Measurements from ENCODE around the gene ZCCHC24. TPM values are rescaled to one million over a fixed set of nuclear protein-coding genes. Genes with fewer than 3 reads are reported as not detected.

The ZCCHC24 gene
- total RNA-seq, 1 experiment from 2014 or later: 9.2 TPM

DNA sequence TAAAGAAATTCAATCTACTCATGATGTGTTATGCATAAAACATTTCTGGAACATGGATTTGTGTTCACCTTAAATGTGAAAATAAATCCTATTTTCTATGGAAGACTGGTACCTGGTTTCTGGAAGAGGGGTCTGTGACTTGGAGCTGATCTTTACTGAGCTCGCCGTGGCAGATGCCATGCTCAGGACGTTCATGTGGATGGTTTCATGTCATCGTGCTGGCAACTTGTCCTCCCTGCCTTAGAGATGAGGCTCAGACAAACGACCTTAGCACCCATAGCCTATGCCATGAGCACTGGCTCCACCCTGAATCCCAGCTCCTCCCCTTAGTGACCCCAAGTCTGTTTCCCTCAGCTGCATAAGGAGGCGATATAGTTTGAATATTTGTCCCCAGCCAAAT lies 90.8 kb downstream of the ZCCHC24 start:
- no peak overlapping the region for H3K27ac ChIP-seq
- no peaks in the 10 kb centered on the region for H3K27me3 ChIP-seq (replicated peaks)
- peaks cover 79% of the 10 kb centered on the region for H3K36me3 ChIP-seq
- H3K4me1 ChIP-seq (replicated peaks): peaks cover 3% of the 10 kb centered on the region
- no peak overlapping the region for H3K4me3 ChIP-seq
- no peak for DNase-seq (ENCODE audit: low read depth in 1 of 2, low spot score in 2 of 2)
- no peaks in the 10 kb centered on the region for H3K9me3 ChIP-seq (replicated peaks)

DNA sequence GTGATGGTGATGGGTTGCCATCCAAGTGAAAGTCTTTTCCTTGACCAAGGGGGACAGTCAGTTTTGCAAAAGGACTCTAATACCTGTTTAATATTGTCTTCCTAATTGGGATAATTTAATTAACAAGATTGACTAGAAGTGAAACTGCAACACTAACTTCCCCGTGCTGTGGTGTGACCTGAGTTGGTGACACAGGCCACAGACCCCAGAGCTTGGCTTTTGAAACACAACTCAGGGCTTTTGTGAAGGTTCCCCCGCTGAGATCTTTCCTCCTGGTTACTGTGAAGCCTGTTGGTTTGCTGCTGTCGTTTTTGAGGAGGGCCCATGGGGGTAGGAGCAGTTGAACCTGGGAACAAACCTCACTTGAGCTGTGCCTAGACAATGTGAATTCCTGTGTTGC lies 91.3 kb downstream of the ZCCHC24 start:
- Histone ChIP-seq H3K9me3 (replicated peaks) (no peaks in the 10 kb centered on the region), H3K4me3 (no peak overlapping the region), H3K4me1 (replicated peaks) (peaks cover 8% of the 10 kb centered on the region), H3K27me3 (replicated peaks) (no peaks in the 10 kb centered on the region), H3K36me3 (peaks cover 83% of the 10 kb centered on the region), H3K27ac (no peak overlapping the region)
- no peak for DNase-seq (ENCODE audit: low read depth in 1 of 2, low spot score in 2 of 2)

DNA sequence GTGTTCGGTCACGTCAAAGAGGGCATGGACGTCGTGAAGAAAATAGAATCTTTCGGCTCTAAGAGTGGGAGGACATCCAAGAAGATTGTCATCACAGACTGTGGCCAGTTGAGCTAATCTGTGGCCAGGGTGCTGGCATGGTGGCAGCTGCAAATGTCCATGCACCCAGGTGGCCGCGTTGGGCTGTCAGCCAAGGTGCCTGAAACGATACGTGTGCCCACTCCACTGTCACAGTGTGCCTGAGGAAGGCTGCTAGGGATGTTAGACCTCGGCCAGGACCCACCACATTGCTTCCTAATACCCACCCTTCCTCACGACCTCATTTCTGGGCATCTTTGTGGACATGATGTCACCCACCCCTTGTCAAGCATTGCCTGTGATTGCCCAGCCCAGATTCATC lies 91.7 kb downstream of the ZCCHC24 start:
- no peaks in the 10 kb centered on the region for H3K27me3 ChIP-seq (replicated peaks)
- H3K4me3 ChIP-seq: no peak overlapping the region
- peaks cover 12% of the 10 kb centered on the region for H3K4me1 ChIP-seq (replicated peaks)
- no peaks in the 10 kb centered on the region for H3K9me3 ChIP-seq (replicated peaks)
- peaks cover 88% of the 10 kb centered on the region for H3K36me3 ChIP-seq
- H3K27ac ChIP-seq: no peak overlapping the region
- DNase-seq (ENCODE audit: low read depth in 1 of 2, low spot score in 2 of 2): peak in 1 of 2 experiments; percentile 34

DNA sequence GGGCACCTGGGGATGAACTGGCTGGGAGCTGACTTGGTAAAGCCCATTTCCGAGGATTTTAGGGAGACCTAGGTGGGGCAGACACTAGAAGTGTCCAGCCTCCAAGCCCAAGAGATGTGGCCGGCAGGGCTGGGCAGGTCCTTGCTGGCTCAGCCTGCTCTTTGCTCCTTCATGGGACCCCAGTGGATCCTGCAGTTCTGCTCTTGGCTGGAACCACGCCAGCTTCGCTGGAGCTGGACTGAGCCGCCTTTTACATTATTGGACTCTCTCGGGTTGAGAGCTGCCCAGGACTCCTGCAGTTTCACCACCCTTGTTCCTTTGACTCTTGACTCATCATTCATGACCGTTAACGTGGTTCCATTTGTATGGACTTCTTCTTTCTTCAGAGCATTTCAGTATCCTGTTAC lies 92.4 kb downstream of the ZCCHC24 start:
- peak in 1 of 2 experiments; percentile 33 for DNase-seq (ENCODE audit: low read depth in 1 of 2, low spot score in 2 of 2)
- Histone ChIP-seq H3K4me1 (replicated peaks) (peaks cover 19% of the 10 kb centered on the region), H3K36me3 (peaks cover 95% of the 10 kb centered on the region), H3K4me3 (no peak overlapping the region), H3K9me3 (replicated peaks) (no peaks in the 10 kb centered on the region), H3K27ac (no peak overlapping the region), H3K27me3 (replicated peaks) (no peaks in the 10 kb centered on the region)

DNA sequence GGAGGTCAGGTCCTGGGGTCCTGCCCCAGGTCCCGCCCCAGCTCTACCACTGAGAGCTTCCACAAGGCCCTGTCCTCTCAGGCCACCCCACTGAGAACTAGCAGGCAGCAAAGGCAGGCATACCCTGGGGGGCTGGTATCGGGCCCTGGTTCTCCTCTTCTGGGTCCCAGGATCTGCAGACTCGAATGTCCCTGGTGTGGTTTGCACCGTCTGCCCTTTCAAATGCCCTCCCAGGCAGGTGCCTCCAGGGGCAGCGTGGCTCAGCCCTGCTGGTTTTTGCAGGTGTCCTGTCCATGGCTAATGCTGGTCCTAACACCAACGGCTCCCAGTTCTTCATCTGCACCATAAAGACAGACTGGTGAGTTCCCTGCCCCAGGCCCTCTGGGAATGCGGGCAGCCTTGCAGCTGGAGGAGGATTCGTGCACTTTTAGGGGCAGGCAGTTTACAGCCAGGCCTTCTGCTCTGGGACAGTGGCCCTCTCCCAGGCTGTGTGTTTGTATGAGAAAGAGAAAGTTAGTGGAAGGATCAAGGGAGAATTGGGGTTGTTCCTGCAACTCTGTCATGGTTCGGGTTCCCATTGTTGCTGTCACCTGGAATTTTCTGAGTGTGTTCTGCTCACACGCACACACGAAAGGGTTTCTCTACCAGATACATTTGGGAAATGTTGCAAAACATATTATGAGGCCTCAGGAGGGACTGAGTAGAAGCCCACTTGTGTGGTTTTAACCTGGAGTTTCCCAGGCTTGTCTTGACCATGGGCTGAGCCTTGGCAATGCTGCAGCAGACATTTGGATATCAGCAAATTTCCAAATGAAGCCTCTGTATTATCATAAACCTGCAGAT lies 93.2 kb downstream of the ZCCHC24 start:
- no peak overlapping the region for H3K4me3 ChIP-seq
- H3K27me3 ChIP-seq (replicated peaks): no peaks in the 10 kb centered on the region
- peak in 1 of 2 experiments; percentile 39 for DNase-seq (ENCODE audit: low read depth in 1 of 2, low spot score in 2 of 2)
- no peaks in the 10 kb centered on the region for H3K9me3 ChIP-seq (replicated peaks)
- peaks cover 25% of the 10 kb centered on the region for H3K4me1 ChIP-seq (replicated peaks)
- H3K27ac ChIP-seq: no peak overlapping the region
- H3K36me3 ChIP-seq: peaks cover 99% of the 10 kb centered on the region

DNA sequence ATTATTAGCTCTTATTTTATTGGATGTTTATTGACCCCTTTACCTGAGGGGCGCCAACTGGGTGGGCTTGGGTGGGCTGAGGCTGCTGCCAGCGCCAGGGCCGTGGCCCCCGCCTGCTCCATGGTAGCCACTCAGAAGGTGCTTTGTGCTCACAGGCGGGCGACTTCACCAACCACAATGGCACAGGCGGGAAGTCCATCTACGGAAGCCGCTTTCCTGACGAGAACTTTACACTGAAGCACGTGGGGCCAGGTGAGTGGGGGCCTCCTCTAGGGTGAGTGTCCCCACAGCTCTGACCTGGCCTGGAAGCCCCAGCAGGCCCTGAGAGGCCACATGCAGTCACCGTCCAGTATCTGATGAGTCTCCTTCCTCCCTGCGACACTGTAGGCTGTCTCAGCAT lies 94.1 kb downstream of the ZCCHC24 start:
- Histone ChIP-seq H3K4me3 (no peak overlapping the region), H3K4me1 (replicated peaks) (peaks cover 29% of the 10 kb centered on the region), H3K36me3 (peaks cover 91% of the 10 kb centered on the region), H3K9me3 (replicated peaks) (no peaks in the 10 kb centered on the region), H3K27ac (no peak overlapping the region), H3K27me3 (replicated peaks) (no peaks in the 10 kb centered on the region)
- DNase-seq (ENCODE audit: low read depth in 1 of 2, low spot score in 2 of 2): peak in 1 of 2 experiments; percentile 32

DNA sequence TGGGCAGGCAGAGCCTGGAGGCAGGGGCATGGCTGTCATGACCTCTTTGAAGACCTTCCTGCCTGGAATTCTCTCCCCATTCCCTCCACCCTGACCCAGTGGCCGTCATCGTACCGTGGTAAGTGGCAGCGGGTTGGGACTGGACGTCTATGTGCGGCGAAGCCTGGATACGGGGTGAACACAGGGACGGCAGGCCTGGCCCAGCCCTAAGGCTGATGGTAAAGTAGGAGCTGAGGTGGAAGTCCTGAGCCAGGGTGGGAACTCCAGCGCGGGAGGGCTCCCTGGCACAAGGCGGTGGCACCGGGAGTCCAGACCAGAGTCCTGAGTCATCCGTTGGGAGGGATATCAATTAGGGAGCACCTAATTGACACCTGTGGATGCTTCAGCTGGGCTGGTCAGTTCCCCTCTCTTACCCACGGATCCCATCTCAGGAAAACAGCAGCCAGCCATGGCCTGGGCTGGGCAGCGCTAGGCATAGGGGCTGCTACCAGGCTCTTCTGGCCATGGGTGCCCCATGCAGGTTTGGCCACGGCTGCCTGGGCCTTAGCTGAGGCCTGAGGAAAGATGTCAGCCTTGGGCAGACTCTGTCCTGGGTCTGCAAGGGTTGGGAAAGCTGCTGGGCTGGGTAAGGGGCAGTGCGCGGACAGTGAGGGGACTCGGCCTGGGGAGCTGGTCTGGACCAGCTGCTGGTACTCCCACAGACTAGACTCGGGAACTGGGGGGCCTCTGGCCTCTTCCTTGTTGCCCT lies 94.8 kb downstream of the ZCCHC24 start:
- no peak overlapping the region for H3K27ac ChIP-seq
- H3K4me3 ChIP-seq: no peak overlapping the region
- DNase-seq (ENCODE audit: low read depth in 1 of 2, low spot score in 2 of 2): peak in 1 of 2 experiments; percentile 41
- peaks cover 29% of the 10 kb centered on the region for H3K4me1 ChIP-seq (replicated peaks)
- no peaks in the 10 kb centered on the region for H3K27me3 ChIP-seq (replicated peaks)
- peaks cover 83% of the 10 kb centered on the region for H3K36me3 ChIP-seq
- H3K9me3 ChIP-seq (replicated peaks): no peaks in the 10 kb centered on the region

DNA sequence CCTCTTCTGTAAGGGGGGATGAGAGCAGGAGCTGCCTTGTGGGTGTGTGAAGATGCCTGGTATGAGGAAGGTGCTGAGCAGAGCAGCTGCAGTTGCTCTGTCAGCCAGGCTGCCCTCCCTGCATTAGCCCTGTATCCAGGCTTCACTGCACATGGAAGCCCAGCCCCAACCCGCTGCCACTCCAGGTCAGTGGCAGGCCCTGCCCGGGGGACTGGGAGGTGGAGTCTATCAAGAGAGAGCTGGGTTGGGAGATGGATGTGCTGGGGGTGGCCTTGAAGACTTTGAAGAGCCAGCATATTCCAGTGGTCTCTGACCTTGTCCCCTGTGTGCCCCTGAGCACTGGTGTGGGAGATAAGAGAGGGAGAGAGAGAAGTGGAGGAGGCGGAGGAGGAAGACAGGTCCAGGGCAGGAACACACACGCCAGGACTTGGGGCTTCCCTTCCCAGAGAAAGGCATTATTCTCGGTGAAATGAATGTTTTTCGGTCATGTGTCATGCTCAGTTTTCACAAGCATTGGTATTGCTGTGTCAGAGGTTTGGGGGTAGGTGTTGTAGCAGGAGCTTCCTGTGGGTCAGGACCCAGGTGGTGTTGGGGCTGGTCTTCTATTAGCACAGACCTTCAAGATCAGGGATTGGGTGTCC lies 95.5 kb downstream of the ZCCHC24 start:
- H3K27ac ChIP-seq: no peak overlapping the region
- H3K36me3 ChIP-seq: peaks cover 76% of the 10 kb centered on the region
- DNase-seq (ENCODE audit: low read depth in 1 of 2, low spot score in 2 of 2): peak in 1 of 2 experiments; percentile 37
- no peak overlapping the region for H3K4me3 ChIP-seq
- H3K27me3 ChIP-seq (replicated peaks): no peaks in the 10 kb centered on the region
- H3K4me1 ChIP-seq (replicated peaks): peaks cover 29% of the 10 kb centered on the region
- H3K9me3 ChIP-seq (replicated peaks): no peaks in the 10 kb centered on the region

DNA sequence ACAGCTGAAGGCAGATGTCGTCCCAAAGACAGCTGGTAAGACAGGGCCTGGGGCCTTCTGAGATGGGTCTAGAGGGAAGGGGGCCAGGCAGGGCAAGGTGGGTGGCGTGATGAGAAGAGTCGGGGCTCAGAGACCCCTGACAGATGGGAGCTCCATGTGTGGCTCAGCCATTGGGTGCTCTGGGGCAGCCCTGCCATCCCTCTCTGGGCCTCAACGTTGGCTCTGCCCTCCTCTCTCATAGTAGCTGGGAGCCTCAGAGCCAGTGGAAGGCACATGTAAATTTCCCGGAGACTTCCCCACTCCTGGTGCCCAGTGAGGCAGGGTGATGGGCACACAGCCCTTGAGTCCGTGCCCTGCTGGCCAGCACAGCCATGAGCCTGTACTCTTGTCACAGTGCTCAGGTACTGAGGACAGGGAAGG lies 96.3 kb downstream of the ZCCHC24 start:
- H3K27ac ChIP-seq: peak overlapping the region; percentile 83; the same call in 1 of the 2 replicates
- H3K36me3 ChIP-seq: peaks cover 68% of the 10 kb centered on the region
- H3K4me3 ChIP-seq: peak overlapping the region; percentile 89; the same call in 1 of the 2 replicates
- DNase-seq (ENCODE audit: low read depth in 1 of 2, low spot score in 2 of 2): no peak
- peaks cover 29% of the 10 kb centered on the region for H3K4me1 ChIP-seq (replicated peaks)
- H3K27me3 ChIP-seq (replicated peaks): no peaks in the 10 kb centered on the region
- no peaks in the 10 kb centered on the region for H3K9me3 ChIP-seq (replicated peaks)

DNA sequence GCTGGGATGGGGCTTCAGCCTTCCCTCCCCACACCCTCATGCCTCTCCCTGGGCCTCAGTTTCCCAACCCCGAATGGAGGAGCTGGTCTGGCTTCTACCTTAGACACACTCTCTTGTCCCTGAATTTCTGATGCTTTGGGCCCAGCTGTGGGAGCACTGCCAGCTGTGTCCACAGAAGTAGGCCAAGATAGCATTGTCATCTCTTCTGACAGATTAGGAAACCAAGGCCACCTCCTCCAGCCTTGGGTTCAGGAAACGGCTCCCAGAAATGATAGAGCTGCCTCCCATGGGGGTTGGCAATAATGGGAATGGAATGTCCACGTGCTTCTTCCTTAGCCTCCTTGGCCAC lies 96.8 kb downstream of the ZCCHC24 start:
- peak overlapping the region; percentile 83 for H3K27ac ChIP-seq

DNA sequence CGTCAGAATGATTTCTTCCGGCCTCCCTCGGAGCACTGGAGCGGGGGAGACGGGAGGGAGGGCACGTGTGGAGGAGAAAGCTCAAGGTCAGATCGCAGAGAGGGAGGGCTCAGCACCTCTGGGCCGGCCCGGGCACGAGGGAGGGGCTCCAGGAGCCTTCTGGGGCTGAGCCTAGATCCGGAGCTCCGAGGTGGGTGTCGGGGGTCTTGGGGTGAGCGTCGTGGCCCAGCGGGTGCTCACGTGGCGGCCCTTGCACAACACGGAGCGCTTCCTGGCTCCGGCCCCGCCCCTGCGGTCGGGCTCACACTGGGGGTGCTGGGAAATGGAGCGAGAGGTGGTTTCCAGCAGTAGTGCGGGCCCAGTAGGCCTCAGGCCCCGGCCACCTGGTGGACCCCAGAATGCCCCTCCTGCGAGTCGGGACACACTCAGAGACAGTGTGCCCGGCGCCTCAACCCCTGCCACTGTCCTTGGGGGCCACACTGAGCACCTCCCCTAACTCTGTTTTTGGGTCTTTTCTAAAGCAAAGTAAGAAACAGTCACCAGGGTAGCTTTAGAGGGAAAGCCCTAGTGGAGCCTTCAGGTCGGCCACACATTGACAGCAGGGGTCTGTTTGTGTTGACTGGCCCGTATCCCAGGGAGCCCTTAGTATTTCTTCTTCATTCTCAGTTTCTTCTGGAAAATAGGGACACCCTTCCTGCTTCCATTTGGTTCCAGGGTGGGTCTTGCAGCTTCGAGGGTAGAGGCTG lies 97.4 kb downstream of the ZCCHC24 start:
- Histone ChIP-seq H3K27ac (peak overlapping the region; percentile 83), H3K27me3 (replicated peaks) (no peaks in the 10 kb centered on the region), H3K4me1 (replicated peaks) (peaks cover 29% of the 10 kb centered on the region), H3K4me3 (peak overlapping the region; percentile 89), H3K9me3 (replicated peaks) (no peaks in the 10 kb centered on the region), H3K36me3 (peaks cover 58% of the 10 kb centered on the region)
- peak; percentile 67 to 70 for DNase-seq (ENCODE audit: low read depth in 1 of 2, low spot score in 2 of 2)

More for the DNA sequence above, 96.8 kb downstream of the ZCCHC24 start:
- Histone ChIP-seq H3K4me1 (replicated peaks) (peaks cover 29% of the 10 kb centered on the region), H3K9me3 (replicated peaks) (no peaks in the 10 kb centered on the region), H3K36me3 (peaks cover 64% of the 10 kb centered on the region), H3K4me3 (peak overlapping the region; percentile 89), H3K27me3 (replicated peaks) (no peaks in the 10 kb centered on the region)
- no peak for DNase-seq (ENCODE audit: low read depth in 1 of 2, low spot score in 2 of 2)

DNA sequence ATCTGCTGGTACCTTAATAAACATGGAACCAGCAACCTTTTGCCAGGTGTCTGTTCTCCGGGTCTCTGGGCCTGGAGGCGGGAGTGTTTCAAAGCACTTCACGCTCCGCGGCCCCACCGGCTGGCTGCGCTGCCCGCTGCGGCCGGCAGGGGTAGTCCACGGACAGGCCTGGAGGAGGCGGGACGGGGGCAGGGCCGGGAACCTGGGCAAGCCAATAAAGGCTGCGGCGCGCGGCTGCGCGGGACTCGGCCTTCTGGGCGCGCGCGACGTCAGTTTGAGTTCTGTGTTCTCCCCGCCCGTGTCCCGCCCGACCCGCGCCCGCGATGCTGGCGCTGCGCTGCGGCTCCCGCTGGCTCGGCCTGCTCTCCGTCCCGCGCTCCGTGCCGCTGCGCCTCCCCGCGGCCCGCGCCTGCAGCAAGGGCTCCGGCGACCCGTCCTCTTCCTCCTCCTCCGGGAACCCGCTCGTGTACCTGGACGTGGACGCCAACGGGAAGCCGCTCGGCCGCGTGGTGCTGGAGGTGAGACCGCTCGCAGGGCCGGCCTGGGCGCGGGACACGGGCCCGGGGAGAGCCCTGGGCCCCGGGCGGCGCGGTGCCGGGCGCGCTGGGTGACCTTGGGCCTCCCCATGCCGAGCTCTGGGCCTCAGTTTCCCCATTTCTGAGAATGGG lies 98.1 kb downstream of the ZCCHC24 start, which contains the start of gene PPIF:
Gene PPIF (plus strand): TSS at position 244 of the 668 bp plus-strand sequence. CDS start 80 bp downstream, at position 324.
- peak; percentile 84 to 94 for DNase-seq (ENCODE audit: low read depth in 1 of 2, low spot score in 2 of 2)
- H3K4me1 ChIP-seq (replicated peaks): peaks cover 29% of the 10 kb centered on the region
- H3K27ac ChIP-seq: peak within 1 kb of the TSS; percentile 83
- H3K27me3 ChIP-seq (replicated peaks): no peaks in the 10 kb centered on the region
- no peaks in the 10 kb centered on the region for H3K9me3 ChIP-seq (replicated peaks)
- H3K4me3 ChIP-seq: peak within 1 kb of the TSS; percentile 89
- peaks cover 51% of the 10 kb centered on the region for H3K36me3 ChIP-seq

Measured in SJSA1 (cell line).